HCT116 (cell line): ENCODE results near the gene GABRB3.

Source experiments
- CBX3 ChIP-seq: IDR thresholded peaks from 2 replicates; pipeline ENCODE4 v1.6.1; 2012; ENCODE audit warnings: low read depth
- CEBPB ChIP-seq: IDR thresholded peaks from 2 replicates; pipeline ENCODE4 v1.6.1; 2012; ENCODE audit warnings: low read depth
- EZH2 ChIP-seq: fragments of 200-600 bp; sonication (generic); IDR thresholded peaks from 2 replicates; pipeline ENCODE4 v1.6.1; 2017; ENCODE audit warnings: antibody characterized with exemption, mixed run types
- EZH2phosphoT487 ChIP-seq: fragments of 200-600 bp; IDR thresholded peaks from 2 replicates; pipeline ENCODE4 v1.6.1; 2018; ENCODE audit warnings: antibody characterized with exemption, borderline replicate concordance
- JUND ChIP-seq: IDR thresholded peaks from 2 replicates; pipeline ENCODE4 v1.6.1; 2012
- POLR2A ChIP-seq: IDR thresholded peaks from 2 replicates; pipeline ENCODE4 v1.7.0; 2011; ENCODE audit warnings: borderline replicate concordance; ENCODE audit not compliant: insufficient read depth, insufficient read length; ENCODE audit errors: extremely low read depth
- POLR2AphosphoS5 ChIP-seq: IDR thresholded peaks from 2 replicates; pipeline ENCODE4 v1.6.1; 2011; ENCODE audit warnings: mild to moderate bottlenecking, low read depth, low read length, moderate library complexity
- RAD21 ChIP-seq: IDR thresholded peaks from 2 replicates; pipeline ENCODE4 v1.6.1; 2012; ENCODE audit warnings: low read depth, mild to moderate bottlenecking
- SIN3A ChIP-seq: IDR thresholded peaks from 2 replicates; pipeline ENCODE4 v1.6.1; 2012; ENCODE audit warnings: low read depth
- SP1 ChIP-seq: IDR thresholded peaks from 2 replicates; pipeline ENCODE4 v1.6.1; 2012; ENCODE audit warnings: low read depth
- TCF7L2 ChIP-seq: IDR thresholded peaks from 2 replicates; pipeline ENCODE4 v1.7.0; 2011; ENCODE audit warnings: borderline replicate concordance, inconsistent platforms; ENCODE audit not compliant: insufficient read depth, insufficient read length; ENCODE audit errors: extremely low read depth
- YY1 ChIP-seq: IDR thresholded peaks from 2 replicates; pipeline ENCODE4 v1.6.1; 2011; ENCODE audit warnings: low read length, low read depth, moderate library complexity, mild to moderate bottlenecking; ENCODE audit not compliant: insufficient replicate concordance; ENCODE audit errors: extremely low read depth
- TF ChIP-seq, protein P1 (sequence below), 3 experiments: fragments of 200-600 bp in 1 of 3; sonication (generic) in 1 of 3; IDR thresholded peaks in 2 of 3; conservative IDR thresholded peaks in 1 of 3; 2 replicates each; pipeline ENCODE4 v1.5.1; 2012 to 2017; ENCODE audit warnings: low read depth in 2 of 3, low read length in 2 of 3, antibody characterized with exemption in 1 of 3, borderline replicate concordance in 1 of 3, control low read depth in 1 of 3, mild to moderate bottlenecking in 1 of 3, mixed read lengths in 1 of 3, mixed run types in 1 of 3, moderate library complexity in 1 of 3; ENCODE audit not compliant: insufficient read depth in 1 of 3
- TF ChIP-seq, protein P2 (sequence below): IDR thresholded peaks from 2 replicates; pipeline ENCODE4 v1.6.1; 2012; ENCODE audit warnings: low read depth

DNA sequence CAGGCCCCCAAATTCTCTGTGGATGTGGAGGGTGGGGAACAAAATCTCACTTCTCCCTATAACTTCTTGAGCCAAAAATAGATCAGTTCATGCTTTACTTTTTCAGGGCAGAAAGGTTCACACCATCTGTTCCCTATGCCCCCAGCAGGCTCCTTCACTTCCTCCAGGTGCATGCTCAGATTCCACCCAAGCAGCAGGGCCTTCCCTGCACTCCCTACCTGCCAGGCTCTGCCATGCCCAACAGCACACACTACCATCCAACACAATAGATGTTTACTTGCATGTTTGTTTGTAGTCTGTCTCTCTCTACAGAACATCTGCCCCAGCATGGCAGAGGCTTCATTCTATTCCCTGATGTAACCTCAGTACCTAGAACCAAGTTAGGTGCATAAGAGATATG lies 43.3 kb downstream of the GABRB3 start:
- TF ChIP-seq, protein P1, sequence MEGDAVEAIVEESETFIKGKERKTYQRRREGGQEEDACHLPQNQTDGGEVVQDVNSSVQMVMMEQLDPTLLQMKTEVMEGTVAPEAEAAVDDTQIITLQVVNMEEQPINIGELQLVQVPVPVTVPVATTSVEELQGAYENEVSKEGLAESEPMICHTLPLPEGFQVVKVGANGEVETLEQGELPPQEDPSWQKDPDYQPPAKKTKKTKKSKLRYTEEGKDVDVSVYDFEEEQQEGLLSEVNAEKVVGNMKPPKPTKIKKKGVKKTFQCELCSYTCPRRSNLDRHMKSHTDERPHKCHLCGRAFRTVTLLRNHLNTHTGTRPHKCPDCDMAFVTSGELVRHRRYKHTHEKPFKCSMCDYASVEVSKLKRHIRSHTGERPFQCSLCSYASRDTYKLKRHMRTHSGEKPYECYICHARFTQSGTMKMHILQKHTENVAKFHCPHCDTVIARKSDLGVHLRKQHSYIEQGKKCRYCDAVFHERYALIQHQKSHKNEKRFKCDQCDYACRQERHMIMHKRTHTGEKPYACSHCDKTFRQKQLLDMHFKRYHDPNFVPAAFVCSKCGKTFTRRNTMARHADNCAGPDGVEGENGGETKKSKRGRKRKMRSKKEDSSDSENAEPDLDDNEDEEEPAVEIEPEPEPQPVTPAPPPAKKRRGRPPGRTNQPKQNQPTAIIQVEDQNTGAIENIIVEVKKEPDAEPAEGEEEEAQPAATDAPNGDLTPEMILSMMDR (IDR thresholded peaks at IDR 0.05 in 2 of 3, conservative IDR thresholded peaks at IDR 0.05 in 1 of 3; ENCODE audit: borderline replicate concordance in 1 of 3, insufficient read depth in 1 of 3, low read depth in 2 of 3, low read length in 2 of 3): no peak
- TF ChIP-seq, protein P2, sequence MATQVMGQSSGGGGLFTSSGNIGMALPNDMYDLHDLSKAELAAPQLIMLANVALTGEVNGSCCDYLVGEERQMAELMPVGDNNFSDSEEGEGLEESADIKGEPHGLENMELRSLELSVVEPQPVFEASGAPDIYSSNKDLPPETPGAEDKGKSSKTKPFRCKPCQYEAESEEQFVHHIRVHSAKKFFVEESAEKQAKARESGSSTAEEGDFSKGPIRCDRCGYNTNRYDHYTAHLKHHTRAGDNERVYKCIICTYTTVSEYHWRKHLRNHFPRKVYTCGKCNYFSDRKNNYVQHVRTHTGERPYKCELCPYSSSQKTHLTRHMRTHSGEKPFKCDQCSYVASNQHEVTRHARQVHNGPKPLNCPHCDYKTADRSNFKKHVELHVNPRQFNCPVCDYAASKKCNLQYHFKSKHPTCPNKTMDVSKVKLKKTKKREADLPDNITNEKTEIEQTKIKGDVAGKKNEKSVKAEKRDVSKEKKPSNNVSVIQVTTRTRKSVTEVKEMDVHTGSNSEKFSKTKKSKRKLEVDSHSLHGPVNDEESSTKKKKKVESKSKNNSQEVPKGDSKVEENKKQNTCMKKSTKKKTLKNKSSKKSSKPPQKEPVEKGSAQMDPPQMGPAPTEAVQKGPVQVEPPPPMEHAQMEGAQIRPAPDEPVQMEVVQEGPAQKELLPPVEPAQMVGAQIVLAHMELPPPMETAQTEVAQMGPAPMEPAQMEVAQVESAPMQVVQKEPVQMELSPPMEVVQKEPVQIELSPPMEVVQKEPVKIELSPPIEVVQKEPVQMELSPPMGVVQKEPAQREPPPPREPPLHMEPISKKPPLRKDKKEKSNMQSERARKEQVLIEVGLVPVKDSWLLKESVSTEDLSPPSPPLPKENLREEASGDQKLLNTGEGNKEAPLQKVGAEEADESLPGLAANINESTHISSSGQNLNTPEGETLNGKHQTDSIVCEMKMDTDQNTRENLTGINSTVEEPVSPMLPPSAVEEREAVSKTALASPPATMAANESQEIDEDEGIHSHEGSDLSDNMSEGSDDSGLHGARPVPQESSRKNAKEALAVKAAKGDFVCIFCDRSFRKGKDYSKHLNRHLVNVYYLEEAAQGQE: no peak
- TF ChIP-seq SIN3A: no peak
- no peak for TF ChIP-seq SP1
- TF ChIP-seq YY1: no peak
- TF ChIP-seq POLR2AphosphoS5: no peak
- TF ChIP-seq POLR2A: no peak
- no peak for TF ChIP-seq CEBPB
- no peak for TF ChIP-seq TCF7L2
- TF ChIP-seq EZH2phosphoT487: no peak
- TF ChIP-seq RAD21: no peak
- TF ChIP-seq CBX3: no peak
- TF ChIP-seq EZH2: no peak
- no peak for TF ChIP-seq JUND
